HepG2 (cell line): ENCODE measurements around the gene EMID1. TPM values are rescaled to one million over a fixed set of nuclear protein-coding genes. Genes with fewer than 3 reads are reported as not detected.
A peak's percentile ranks its signal among the peaks of the same experiment; 100 is the strongest.

ENCODE experiments used
- ATAC-seq: fragments of 200-7000 bp; cut with Tn5 transposase; 3 replicates; pipeline ENCODE4 v1.9.1; 2020; ENCODE audit warnings: mild to moderate bottlenecking, moderate library complexity
- BruUV-seq: library from RNA; stranded (reverse); fragments of 400-500 nt; replicated peaks from 2 replicates; lab custom pipeline; 2021; lab: Mats Ljungman, UMichigan
- CTCF ChIA-PET: fragments of 300-600 bp; formaldehyde crosslinking; extraction: SDS; loops from one replicate; lab custom pipeline; 2021; ENCODE audit warnings: low total read pairs, inconsistent platforms, low intra/inter-chr PET ratio; lab: Yijun Ruan, JAX
- POLR2A ChIA-PET: fragments of 350-600 bp; sonication (Branson Sonifier 250); formaldehyde crosslinking; loops from one replicate; lab custom pipeline; 2020; ENCODE audit warnings: antibody characterized with exemption, inconsistent platforms; lab: Yijun Ruan, JAX
- DNase-seq: peaks from one replicate; pipeline ENCODE4 v3.0.0-alpha.2; 2015; ENCODE audit warnings: low spot score
- FAIRE-seq: peaks from 3 replicates; lab custom pipeline; 2011; peaks lifted over from hg19 to GRCh38; lab: Jason Lieb, UNC
- H2AFZ ChIP-seq: one replicate; pipeline ENCODE4 v1.6.1; 2011; ENCODE audit warnings: low read length, inconsistent platforms
- H3K27ac ChIP-seq: fragments of 300-600 bp; 3 replicates; pipeline ENCODE4 v1.8.0; 2011; ENCODE audit warnings: mixed run types, mild to moderate bottlenecking, mixed read lengths, low read length, inconsistent platforms; ENCODE audit not compliant: insufficient read depth; ENCODE audit errors: extremely low read length
- H3K27me3 ChIP-seq, 2 experiments: fragments of 200-600 bp in 1 of 2; 2 replicates in 1 of 2; 3 replicates in 1 of 2; pipeline versions ENCODE4 v1.6.0 to v1.8.0; 2011; ENCODE audit warnings: low read length in 2 of 2, mild to moderate bottlenecking in 2 of 2, moderate library complexity in 2 of 2, inconsistent platforms in 1 of 2; ENCODE audit not compliant: insufficient read depth in 2 of 2, control insufficient read depth in 1 of 2
- H3K36me3 ChIP-seq, 2 experiments: fragments of 200-600 bp in 1 of 2; replicated peaks in 1 of 2; 2 replicates in 1 of 2; 3 replicates in 1 of 2; pipeline versions ENCODE4 v1.5.1 to v1.8.0; 2011; ENCODE audit warnings: low read length in 2 of 2, inconsistent platforms in 1 of 2; ENCODE audit not compliant: insufficient read depth in 2 of 2, control insufficient read depth in 1 of 2
- H3K4me1 ChIP-seq: 2 replicates; pipeline ENCODE4 v1.5.1; 2012; ENCODE audit warnings: low read length, inconsistent platforms; ENCODE audit not compliant: insufficient read depth
- H3K4me2 ChIP-seq: 2 replicates; pipeline ENCODE4 v1.6.0; 2011; ENCODE audit warnings: low read depth, low read length, inconsistent platforms
- H3K4me3 ChIP-seq, 3 experiments: fragments of 200-600 bp in 1 of 3; sonication (generic), shearing (Covaris generic) in 1 of 3; replicated peaks in 1 of 3; 2 replicates each; pipeline ENCODE4 v1.5.1; 2011 to 2016; ENCODE audit warnings: low read length in 3 of 3, inconsistent platforms in 2 of 3, low read depth in 2 of 3, mild to moderate bottlenecking in 2 of 3, control low read depth in 1 of 3, mixed read lengths in 1 of 3; ENCODE audit not compliant: insufficient read depth in 1 of 3
- H3K79me2 ChIP-seq: one replicate; pipeline ENCODE4 v1.6.1; 2011; ENCODE audit warnings: low read length, inconsistent platforms; ENCODE audit not compliant: insufficient read depth
- H3K9ac ChIP-seq: 2 replicates; pipeline ENCODE4 v1.6.0; 2011; ENCODE audit warnings: mild to moderate bottlenecking, low read depth, low read length, inconsistent platforms; ENCODE audit not compliant: insufficient read depth
- H3K9me3 ChIP-seq: 2 replicates; pipeline ENCODE4 v1.5.1; 2012; ENCODE audit warnings: mild to moderate bottlenecking, low read length
- H4K20me1 ChIP-seq: 2 replicates; pipeline ENCODE4 v1.6.0; 2011; ENCODE audit warnings: inconsistent platforms, mild to moderate bottlenecking, low read length, moderate library complexity; ENCODE audit not compliant: insufficient read depth
- CEBPB ChIP-seq: IDR thresholded peaks from 2 replicates; pipeline ENCODE4 v1.6.1; 2011; ENCODE audit warnings: low read depth, low read length, improper control_type of control experiment, borderline replicate concordance
- IRF2 ChIP-seq: IDR thresholded peaks from 2 replicates; pipeline ENCODE4 v1.6.1; 2018; ENCODE audit warnings: missing genetic modification reagents, missing compliant biosample characterization
- KLF16 ChIP-seq, 2 experiments: sonication (generic) in 1 of 2; formaldehyde crosslinking in 1 of 2; IDR thresholded peaks; 2 replicates each; pipeline versions ENCODE4 v1.6.1 to v1.8.0; 2016 to 2023; ENCODE audit warnings: missing genetic modification reagents in 2 of 2, missing compliant biosample characterization in 1 of 2
- PCBP1 ChIP-seq: fragments of 200-400 bp; formaldehyde crosslinking; IDR thresholded peaks from 2 replicates; pipeline ENCODE4 v1.6.1; 2017; ENCODE audit warnings: mild to moderate bottlenecking, low read depth, low read length, borderline replicate concordance
- PITX1 ChIP-seq: sonication (generic); formaldehyde crosslinking; IDR thresholded peaks from 2 replicates; pipeline ENCODE4 v1.5.1; 2020; ENCODE audit warnings: mild to moderate bottlenecking, missing genetic modification reagents
- SRSF4 ChIP-seq: fragments of 200-400 bp; formaldehyde crosslinking; IDR thresholded peaks from one replicate; pipeline ENCODE4 v1.6.1; 2018; ENCODE audit warnings: mild to moderate bottlenecking, low read depth, low read length, moderate library complexity; ENCODE audit not compliant: poor library complexity, severe bottlenecking
- TOE1 ChIP-seq: sonication (generic); formaldehyde crosslinking; IDR thresholded peaks from 2 replicates; pipeline ENCODE4 v1.4.0; 2020; ENCODE audit warnings: mild to moderate bottlenecking, missing genetic modification reagents
- WIZ ChIP-seq: sonication (generic); formaldehyde crosslinking; IDR thresholded peaks from 2 replicates; pipeline ENCODE4 v1.5.1; 2020; ENCODE audit warnings: mild to moderate bottlenecking, missing genetic modification reagents
- ZNF572 ChIP-seq: sonication (generic); formaldehyde crosslinking; IDR thresholded peaks from 2 replicates; pipeline ENCODE4 v1.5.1; 2020; ENCODE audit warnings: mild to moderate bottlenecking, missing genetic modification reagents
- WGBS: methylation state at CpG from one replicate; pipeline ENCODE4 v1.1.6; 2017; ENCODE audit warnings: low lambda C conversion rate; 5-methylcytosine and 5-hydroxymethylcytosine counted together
- in situ Hi-C: cut with HindIII; loops from 2 replicates; pipeline ENCODE4 v1.10.0; 2017; ENCODE audit warnings: low pct_unique_long_range_greater_than_20kb; ENCODE audit not compliant: extremely low pct_ligation_motif_present
- intact Hi-C: fragments of 100-400 bp; cut with micrococcal nuclease; formaldehyde crosslinking; loops from one replicate; pipeline ENCODE4 v1.10.0; 2022; ENCODE audit not compliant: unreplicated experiment
- polyA plus RNA-seq, 8 experiments: library from polyadenylated mRNA; depleted of rRNA in 3 of 8; stranded (reverse) in 7 of 8; unstranded in 1 of 8; fragments of >200 nt; fragmentation: Illumina TruSeq in 4 of 8; extraction: Trizol in 4 of 8; gene quantifications; 2 replicates each; pipeline versions ENCODE4 v1.2.1 to v1.2.3, GENCODE V29; 2011 to 2016; ENCODE audit warnings: low read depth in 4 of 8, missing spikeins in 1 of 8, mixed read lengths in 1 of 8; ENCODE audit not compliant: insufficient read depth in 1 of 8
- total RNA-seq, 5 experiments: library from RNA; depleted of rRNA; stranded (reverse); fragments of >200 nt; fragmentation: Illumina TruSeq; extraction: Trizol; gene quantifications; 2 replicates each; pipeline ENCODE4 v1.2.3, GENCODE V29; 2016; ENCODE audit warnings: low read depth in 1 of 5
- TF ChIP-seq, protein P1 (sequence below), 2 experiments: sonication (generic) in 1 of 2; formaldehyde crosslinking in 1 of 2; IDR thresholded peaks; 2 replicates each; pipeline versions ENCODE4 v1.6.1 to v1.9.0; 2014 to 2022; ENCODE audit warnings: antibody characterized with exemption in 1 of 2, borderline replicate concordance in 1 of 2, inconsistent platforms in 1 of 2, low read depth in 1 of 2, missing genetic modification reagents in 1 of 2

The EMID1 gene
- total and polyA plus RNA-seq, 2 of the 13 experiments (the other 11 are each of a cell fraction or from before 2014, with no cell fraction given): 0.45 to 0.82 TPM

DNA sequence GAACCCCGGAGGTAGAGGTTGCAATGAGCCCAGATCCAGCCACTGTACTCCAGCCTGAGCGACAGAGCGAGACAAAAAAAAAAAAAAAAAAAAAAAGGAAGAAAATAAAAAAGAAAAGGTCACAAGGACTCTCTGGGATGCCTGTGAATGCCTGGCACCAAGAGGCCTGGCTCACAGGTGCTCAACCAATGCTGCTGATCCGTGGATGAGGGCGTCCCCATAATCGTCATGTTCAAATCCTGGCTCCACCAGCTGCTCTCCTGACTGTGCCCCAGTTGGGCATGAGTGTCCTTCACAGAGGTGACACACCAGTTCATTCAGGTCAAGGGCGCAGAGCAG is 100.1 kb downstream of the EMID1 start (continued):
- TF ChIP-seq, protein P1, sequence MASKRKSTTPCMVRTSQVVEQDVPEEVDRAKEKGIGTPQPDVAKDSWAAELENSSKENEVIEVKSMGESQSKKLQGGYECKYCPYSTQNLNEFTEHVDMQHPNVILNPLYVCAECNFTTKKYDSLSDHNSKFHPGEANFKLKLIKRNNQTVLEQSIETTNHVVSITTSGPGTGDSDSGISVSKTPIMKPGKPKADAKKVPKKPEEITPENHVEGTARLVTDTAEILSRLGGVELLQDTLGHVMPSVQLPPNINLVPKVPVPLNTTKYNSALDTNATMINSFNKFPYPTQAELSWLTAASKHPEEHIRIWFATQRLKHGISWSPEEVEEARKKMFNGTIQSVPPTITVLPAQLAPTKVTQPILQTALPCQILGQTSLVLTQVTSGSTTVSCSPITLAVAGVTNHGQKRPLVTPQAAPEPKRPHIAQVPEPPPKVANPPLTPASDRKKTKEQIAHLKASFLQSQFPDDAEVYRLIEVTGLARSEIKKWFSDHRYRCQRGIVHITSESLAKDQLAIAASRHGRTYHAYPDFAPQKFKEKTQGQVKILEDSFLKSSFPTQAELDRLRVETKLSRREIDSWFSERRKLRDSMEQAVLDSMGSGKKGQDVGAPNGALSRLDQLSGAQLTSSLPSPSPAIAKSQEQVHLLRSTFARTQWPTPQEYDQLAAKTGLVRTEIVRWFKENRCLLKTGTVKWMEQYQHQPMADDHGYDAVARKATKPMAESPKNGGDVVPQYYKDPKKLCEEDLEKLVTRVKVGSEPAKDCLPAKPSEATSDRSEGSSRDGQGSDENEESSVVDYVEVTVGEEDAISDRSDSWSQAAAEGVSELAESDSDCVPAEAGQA (IDR thresholded peaks at IDR 0.05; ENCODE audit: low read depth): no peak
- TF ChIP-seq, protein P1 (CRISPR knock-in tag; IDR thresholded peaks at IDR 0.05; ENCODE audit: borderline replicate concordance): no peak
- TF ChIP-seq TOE1 (CRISPR knock-in tag): no peak
- no peak for TF ChIP-seq CEBPB
- TF ChIP-seq, all 625 proteins: peak for 4

DNA sequence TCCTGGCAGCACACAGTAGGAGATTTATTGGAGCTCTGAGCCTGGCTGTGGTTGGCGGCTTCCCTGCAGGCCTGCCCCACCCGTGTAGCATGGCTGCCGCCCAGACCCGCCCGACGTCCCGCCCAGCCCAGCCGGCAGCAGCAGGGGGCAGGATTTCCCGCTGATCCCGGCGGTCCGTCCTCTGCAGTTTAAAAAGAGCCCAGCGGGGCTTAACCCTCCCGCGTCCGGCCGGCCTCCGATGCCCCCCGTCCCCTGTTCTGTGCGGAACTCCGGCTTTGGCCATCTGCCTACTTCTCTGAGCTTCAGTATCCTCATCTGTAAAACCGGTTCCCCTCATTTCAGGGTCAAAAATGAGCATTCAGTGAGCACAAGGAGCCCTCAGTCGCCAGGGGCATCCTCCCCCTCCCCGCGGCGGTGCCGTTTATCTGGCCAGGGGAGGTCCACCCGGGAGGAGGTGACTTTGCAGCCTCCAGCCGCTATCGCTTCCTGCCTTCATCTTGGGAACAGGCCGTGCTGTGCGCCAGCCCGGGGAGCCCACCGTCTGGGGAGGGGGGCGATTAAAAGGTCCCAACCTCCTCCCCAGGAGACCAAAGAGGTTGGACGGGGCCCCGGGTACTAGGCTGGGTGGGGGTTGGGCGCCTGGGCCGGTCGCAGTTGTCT is 100.6 kb downstream of the EMID1 start, which contains the start of gene GAS2L1:
Gene GAS2L1, plus strand, starts transcription at position 476 of the 660 bp plus-strand sequence. CDS start 1,456 bp downstream, outside the sequence.
- peak within 1 kb of the TSS; percentile 87 for H2AFZ ChIP-seq
- DNase-seq: peak; percentile 54
- intact Hi-C loops: loop anchor here (1.0 kb wide), 1 partner anchor 53 kb away; no protein-coding TSS in a partner anchor
- peak; percentile 66 for ATAC-seq
- peaks cover 67% of the 10 kb centered on the region for H3K4me1 ChIP-seq
- no peaks in the 10 kb centered on the region for H3K36me3 ChIP-seq
- CTCF ChIA-PET: interaction anchor here (2.2 kb wide), 1 partner anchor 53 kb away, joined by 8 read pairs; no protein-coding TSS in a partner anchor
- in situ Hi-C loops: loop anchor here (5.0 kb wide), 1 partner anchor 51 kb away; no protein-coding TSS in a partner anchor
- no peaks in the 10 kb centered on the region for H3K79me2 ChIP-seq
- peak within 1 kb of the TSS; percentile 74 to 88 (median 83) for H3K4me3 ChIP-seq
- peak; percentile 42 for FAIRE-seq
- H3K27me3 ChIP-seq: no peaks in the 10 kb centered on the region
- H3K27ac ChIP-seq: peak within 1 kb of the TSS; percentile 46
- peak within 1 kb of the TSS; percentile 62 for H3K9ac ChIP-seq
- H3K4me2 ChIP-seq: peak within 1 kb of the TSS; percentile 98
- no peaks in the 10 kb centered on the region for H3K9me3 ChIP-seq
- POLR2A ChIA-PET: interaction anchor here (1.1 kb wide), 1 partner anchor 36 kb away, joined by 3 read pairs; no protein-coding TSS in a partner anchor
- H4K20me1 ChIP-seq: no peaks in the 10 kb centered on the region
- 0% methylated on average over 20 of the region's 40 CpGs for WGBS
- BruUV-seq: no TSS peak
- TF ChIP-seq PITX1 (CRISPR knock-in tag) (0 out of 2 replicates have a peak, but pooled peaks have one; percentile 39), ZNF572 (CRISPR knock-in tag) (0 out of 2 replicates have a peak, but pooled peaks have one; percentile 48), PCBP1 (0 out of 2 replicates have a peak, but pooled peaks have one; percentile 63), IRF2 (CRISPR knock-in tag) (no peak), KLF16 (CRISPR knock-in tag; IDR thresholded peaks at IDR 0.05) (0 out of 4 replicates have a peak, but pooled peaks of 1 of the 2 experiments have one; percentile 11), SRSF4 (no peak), WIZ (no peak)
